CD4-positive, alpha-beta T cell treated with Interleukin-15 for 4 hours (primary cell): ENCODE measurements around the gene B4GALT7.
"Not testable (repeated sequence)": the region's sequence is repeated elsewhere in the genome, so short reads cannot be mapped to it uniquely, and the experiment has no call there.

Experiments
- DNase-seq: peaks from one replicate; pipeline ENCODE4 v3.0.0-alpha.2; 2020; ENCODE audit warnings: low spot score

B4GALT7 gene

DNA sequence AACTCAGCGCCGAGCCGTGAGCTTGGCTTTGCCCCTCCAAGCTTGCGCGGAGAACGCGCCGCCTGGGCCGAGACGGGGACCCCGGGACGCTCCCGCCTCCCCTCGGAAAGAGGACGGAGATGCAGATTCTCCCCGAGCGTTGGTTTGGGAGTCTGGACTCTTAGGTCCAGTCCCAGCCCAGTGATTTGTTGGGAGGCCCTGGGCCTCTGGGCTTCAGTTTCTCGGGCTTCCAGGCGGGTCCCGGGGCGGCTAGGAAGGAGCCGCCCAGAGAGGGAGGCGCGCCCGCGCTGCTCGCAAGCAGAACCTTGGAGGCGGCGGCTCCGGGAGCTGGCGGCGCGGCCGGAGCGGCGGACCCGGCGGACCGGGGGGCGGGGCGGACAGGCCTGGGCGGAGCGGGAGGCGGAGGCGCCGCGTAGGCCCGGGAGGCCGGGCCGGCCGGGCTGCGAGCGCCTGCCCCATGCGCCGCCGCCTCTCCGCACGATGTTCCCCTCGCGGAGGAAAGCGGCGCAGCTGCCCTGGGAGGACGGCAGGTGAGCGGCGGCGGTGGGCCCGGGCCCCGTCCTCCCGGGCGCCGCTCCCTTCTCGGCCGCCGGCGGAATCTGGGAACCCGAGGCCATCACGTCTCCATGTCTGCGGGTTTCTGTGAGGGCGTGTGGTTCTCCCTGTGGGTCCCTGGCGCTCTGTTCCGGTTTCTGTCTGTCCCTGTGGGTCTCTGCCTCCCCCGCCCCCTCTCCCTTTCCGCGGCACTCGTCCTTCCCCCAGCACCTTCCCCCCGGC lies at the start of gene B4GALT7:
Gene B4GALT7 (plus strand): TSS at position 402 of the 777 bp plus-strand sequence. CDS start 79 bp downstream, at position 481.
- DNase-seq: peak; percentile 76

- no peak for DNase-seq
Observed at GRCh38 chr5:177552839-177553455, 47.0 kb upstream of the B4GALT7 start.

GRCh38 chr5:177553671-177554429 lies 46.1 kb upstream of the B4GALT7 start:
- peak; percentile 13 for DNase-seq

GRCh38 chr5:177554474-177555111 lies 45.3 kb upstream of the B4GALT7 start, which contains the start of gene FAM193B:
TSS of gene FAM193B (minus strand) at chr5:177554563. CDS start at chr5:177554458, 105 bp downstream.
- peak; percentile 96 for DNase-seq

- no peak for DNase-seq
Observed at GRCh38 chr5:177555228-177555627, 44.7 kb upstream of the B4GALT7 start.

DNA sequence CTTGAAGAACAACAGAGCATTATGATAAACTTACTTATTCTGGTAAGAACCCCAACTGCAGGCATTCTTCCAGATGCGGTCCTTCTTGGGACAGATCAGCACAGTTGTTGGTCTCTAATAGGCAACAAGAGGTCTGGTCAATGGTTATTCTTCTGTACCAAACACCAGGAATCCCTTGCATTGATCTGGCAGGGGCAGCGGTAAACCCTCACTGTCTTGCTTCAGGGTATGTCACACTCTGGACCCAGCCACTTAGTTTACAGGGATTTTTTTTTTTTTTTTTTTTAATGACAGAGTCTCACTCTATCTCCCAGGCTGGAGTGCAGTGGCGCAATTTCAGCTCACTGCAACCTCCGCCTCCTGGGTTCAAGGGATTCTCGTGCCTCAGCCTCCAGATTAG lies 44.3 kb upstream of the B4GALT7 start:
- DNase-seq: no peak

DNA sequence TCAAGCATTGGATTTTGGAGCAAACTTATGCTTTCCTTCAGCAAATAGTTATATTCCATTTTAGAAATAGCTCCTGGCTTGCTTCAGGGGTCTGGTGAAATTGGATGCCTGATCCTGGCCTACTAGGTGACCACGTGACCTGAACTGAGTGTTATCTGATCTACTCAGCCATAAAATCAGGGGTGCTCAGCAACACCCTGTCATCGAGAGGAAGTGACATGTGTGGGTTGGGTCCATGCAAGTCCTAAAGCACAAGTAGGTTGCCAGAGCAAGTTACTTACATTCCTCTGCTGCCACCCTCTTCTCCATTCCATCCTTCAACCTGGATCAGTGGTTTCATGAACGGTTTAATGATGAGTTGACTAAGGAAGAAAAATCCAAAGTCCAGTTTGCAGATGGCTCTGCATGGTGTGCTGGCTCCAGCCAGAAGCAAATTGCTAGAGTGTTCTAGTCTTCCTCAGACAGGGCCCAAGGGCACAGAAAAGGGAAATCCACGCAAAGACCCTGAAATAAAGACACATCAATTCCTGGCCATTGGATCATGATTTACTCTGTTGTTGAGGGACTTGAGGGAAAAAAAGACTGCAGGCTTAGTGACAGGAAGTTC lies 42.8 kb upstream of the B4GALT7 start:
- DNase-seq: peak; percentile 31

DNA sequence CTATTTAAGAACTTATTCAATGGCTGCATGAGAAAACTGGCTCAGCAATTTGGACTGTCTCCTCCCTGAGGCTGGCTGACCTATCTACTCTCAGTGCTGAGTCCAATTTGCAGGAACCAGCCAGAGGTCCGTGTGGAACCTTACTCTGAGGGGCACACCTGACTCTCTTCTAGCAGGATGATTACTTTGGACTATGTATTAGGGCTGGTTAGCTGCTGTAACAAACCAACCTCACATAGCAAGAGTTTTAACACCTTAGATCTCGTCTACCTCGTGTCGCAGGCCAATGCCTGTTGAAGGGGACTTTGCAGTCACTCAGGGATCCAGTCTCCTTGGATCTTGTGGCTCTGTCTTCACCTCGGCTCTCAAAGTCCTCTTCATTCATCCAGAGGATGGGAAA lies 42.1 kb upstream of the B4GALT7 start:
- DNase-seq: no peak

DNA sequence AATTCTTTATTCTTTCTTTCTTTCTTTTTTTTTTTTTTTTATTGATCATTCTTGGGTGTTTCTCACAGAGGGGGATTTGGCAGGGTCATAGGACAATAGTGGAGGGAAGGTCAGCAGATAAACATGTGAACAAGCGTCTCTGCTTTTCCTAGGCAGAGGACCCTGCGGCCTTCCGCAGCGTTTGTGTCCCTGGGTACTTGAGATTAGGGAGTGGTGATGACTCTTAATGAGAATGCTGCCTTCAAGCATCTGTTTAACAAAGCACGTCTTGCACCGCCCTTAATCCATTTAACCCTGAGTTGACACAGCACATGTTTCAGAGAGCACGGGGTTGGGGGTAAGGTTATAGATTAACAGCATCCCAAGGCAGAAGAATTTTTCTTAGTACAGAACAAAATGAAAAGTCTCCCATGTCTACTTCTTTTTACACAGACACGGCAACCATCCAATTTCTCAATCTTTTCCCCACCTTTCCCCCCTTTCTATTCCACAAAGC lies 40.4 kb upstream of the B4GALT7 start:
- not testable (repeated sequence) for DNase-seq

DNA sequence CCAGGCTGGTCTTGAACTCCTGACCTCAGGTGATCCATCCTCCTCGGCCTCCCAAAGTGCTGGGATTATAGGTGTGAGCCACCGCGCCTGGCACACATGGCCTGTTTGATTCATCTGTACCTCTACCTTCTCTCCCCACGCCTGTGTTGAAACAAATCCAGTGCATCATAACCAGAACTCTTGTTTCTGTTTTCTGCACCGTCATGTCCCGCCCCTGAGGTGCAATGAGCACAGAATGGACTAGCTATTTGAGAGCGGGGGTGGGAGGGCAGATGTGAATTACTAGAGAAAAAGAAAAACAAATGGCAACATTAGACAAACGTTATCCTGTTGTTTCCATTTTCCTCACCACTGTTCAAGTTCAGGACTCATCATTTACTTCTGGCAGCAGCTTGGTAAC lies 34.9 kb upstream of the B4GALT7 start:
- no peak for DNase-seq

DNA sequence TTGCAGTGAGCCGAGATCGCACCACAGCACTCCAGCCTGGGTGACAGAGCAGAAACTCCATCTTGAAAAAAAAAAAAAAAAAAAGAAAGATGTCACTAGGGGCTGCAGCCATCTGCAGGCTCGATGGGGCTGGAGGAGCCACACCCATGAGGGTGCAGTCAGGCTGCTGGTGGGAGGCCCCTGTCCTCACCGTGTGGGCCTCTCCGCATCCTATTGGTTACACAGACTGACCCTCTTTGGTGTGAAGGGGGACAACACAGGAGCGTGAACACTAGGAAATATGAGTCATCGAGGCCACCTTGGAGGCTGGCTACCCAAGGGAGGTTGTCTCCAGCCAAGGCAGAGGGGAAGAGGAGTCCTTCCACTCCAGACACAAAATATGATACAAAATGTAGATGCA lies 31.6 kb upstream of the B4GALT7 start:
- no peak for DNase-seq

- no peak for DNase-seq
Observed at GRCh38 chr5:177569894-177570293, 30.0 kb upstream of the B4GALT7 start.

- no peak for DNase-seq
Observed at GRCh38 chr5:177575488-177575887, 24.4 kb upstream of the B4GALT7 start.

DNA sequence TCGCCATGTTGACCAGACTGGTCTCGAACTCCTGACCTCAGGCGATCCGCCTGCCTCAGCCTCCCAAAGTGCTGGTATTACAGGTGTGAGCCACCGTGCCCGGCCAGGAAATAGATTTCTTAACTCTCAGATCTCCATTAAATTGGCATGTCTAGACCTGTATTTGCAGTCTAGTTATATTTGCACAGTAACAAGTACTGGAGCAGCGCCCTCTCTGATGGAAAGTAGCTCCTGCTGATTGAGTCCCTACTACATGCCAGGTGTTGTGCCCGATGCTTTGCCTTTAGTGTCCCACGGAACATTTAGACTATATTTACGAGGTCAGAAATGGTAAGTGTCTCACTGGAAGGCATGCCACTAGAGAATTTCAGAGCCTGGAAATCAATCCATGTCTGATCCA lies 23.8 kb upstream of the B4GALT7 start:
- no peak for DNase-seq

DNA sequence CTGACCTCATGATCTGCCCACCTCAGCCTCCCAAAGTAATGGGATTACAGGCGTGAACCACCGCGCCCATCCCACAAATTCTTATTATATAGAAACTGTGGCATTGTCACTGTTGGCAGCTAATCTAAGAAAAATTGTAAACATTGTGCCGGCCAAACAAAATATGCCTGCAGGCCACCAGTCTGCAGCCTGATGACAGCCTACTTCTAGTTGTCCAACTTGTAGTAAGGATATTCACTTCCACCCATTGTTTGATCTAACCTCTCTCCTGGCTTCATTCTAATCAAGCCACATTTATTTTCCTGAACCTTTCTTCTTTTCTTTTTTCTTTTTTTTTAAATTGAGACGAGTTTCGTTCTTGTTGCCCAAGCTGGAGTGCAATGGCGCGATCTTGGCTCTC lies 21.6 kb upstream of the B4GALT7 start:
- DNase-seq: no peak

GRCh38 chr5:177588413-177588909 lies 11.5 kb upstream of the B4GALT7 start:
- DNase-seq: no peak

- DNase-seq: no peak
Observed at GRCh38 chr5:177590406-177590805, 9.5 kb upstream of the B4GALT7 start.

GRCh38 chr5:177591690-177592009 lies 8.3 kb upstream of the B4GALT7 start:
- no peak for DNase-seq

DNA sequence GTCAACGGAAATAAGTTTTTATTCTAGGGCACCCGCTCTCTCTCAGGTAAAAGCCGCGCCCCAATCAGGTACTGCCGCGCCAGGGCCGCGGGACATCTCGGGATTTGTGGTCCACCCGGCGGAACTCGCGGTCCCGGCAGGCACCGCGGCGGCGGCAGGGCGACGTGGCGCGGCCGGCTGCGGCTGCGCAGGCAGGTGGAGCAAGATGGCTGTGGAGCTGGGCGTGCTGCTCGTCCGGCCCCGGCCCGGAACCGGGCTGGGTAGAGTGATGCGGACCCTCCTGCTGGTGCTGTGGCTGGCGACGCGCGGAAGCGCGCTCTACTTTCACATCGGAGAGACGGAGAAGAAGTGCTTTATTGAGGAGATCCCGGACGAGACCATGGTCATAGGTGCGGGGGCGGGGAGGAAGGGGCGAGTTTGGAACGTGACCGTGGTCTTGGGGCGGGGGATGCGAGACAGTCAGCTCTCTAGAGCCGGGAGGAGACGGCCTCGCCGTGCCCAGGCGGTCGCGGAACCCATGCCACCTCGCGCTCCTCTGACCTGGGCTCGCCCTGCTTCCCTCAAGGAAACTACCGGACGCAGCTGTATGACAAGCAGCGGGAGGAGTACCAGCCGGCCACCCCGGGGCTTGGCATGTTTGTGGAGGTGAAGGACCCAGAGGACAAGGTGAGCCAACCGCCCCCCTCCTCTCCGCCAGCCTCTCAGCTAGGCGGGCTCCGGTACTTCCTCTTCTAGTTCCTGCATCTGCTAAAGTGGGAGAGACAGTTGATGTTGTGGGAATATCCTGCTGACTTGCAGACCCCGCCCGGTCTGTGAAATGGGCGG lies 7.7 kb upstream of the B4GALT7 start, which contains the start of gene TMED9:
Gene TMED9 (plus strand): TSS at position 194 of the 825 bp plus-strand sequence. CDS start 12 bp downstream, at position 206.
- DNase-seq: peak; percentile 88

- DNase-seq: no peak
Observed at GRCh38 chr5:177592905-177593304, 7.0 kb upstream of the B4GALT7 start.

DNA sequence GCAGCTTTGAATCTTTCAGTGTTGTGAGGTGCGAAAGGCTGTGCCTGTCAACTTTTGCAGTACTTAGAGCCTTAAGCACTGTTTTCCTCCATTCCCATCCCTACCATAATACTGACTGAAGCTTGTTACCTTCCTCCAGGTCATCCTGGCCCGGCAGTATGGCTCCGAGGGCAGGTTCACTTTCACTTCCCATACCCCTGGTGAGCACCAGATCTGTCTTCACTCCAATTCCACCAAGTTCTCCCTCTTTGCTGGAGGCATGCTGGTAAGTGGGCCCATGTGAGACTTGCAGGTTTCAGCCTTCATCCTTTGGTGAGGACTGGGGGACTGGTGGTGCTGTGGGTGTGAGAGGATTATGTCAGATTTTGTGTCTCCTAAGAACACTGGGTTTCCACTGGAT lies 6.4 kb upstream of the B4GALT7 start:
- DNase-seq: no peak
